Smooth muscle cell (in vitro differentiated cells): Measurements from ENCODE around the gene CEP131. TPM values are rescaled to one million over a fixed set of nuclear protein-coding genes. Genes with fewer than 3 reads are reported as not detected.

Experiments used
- DNase-seq: peaks from one replicate; lab custom pipeline; 2025; ENCODE audit not compliant: unreplicated experiment; lab: John Stamatoyannopoulos, UW
- H2AFZ ChIP-seq: fragments of 200-600 bp; sonication (generic); 2 replicates; pipeline ENCODE4 v1.6.0; 2016; ENCODE audit warnings: antibody characterized with exemption, low read depth, mild to moderate bottlenecking
- H3F3A ChIP-seq: fragments of 200-600 bp; sonication (generic); 2 replicates; pipeline ENCODE4 v1.6.0; 2017; ENCODE audit warnings: antibody characterized with exemption, low read depth
- H3K27ac ChIP-seq: fragments of 200-600 bp; sonication (generic); 2 replicates; pipeline ENCODE4 v1.5.1; 2016; ENCODE audit warnings: low read depth, mild to moderate bottlenecking
- H3K27me3 ChIP-seq: fragments of 200-600 bp; sonication (generic); 2 replicates; pipeline ENCODE4 v1.6.1; 2016; ENCODE audit warnings: low read depth, mild to moderate bottlenecking
- H3K36me3 ChIP-seq: fragments of 200-600 bp; sonication (generic); 2 replicates; pipeline ENCODE4 v1.5.1; 2016; ENCODE audit warnings: low read depth
- H3K4me1 ChIP-seq: fragments of 200-600 bp; sonication (generic); 2 replicates; pipeline ENCODE4 v1.5.1; 2016; ENCODE audit warnings: low read depth
- H3K4me2 ChIP-seq: fragments of 200-600 bp; sonication (generic); 2 replicates; pipeline ENCODE4 v1.6.0; 2016; ENCODE audit warnings: mild to moderate bottlenecking
- H3K4me3 ChIP-seq: fragments of 200-600 bp; sonication (generic); 2 replicates; pipeline ENCODE4 v1.5.1; 2016; ENCODE audit warnings: mild to moderate bottlenecking
- H3K79me2 ChIP-seq: fragments of 200-600 bp; sonication (generic); 2 replicates; pipeline ENCODE4 v1.6.0; 2016; ENCODE audit warnings: low read depth, mild to moderate bottlenecking
- H3K9ac ChIP-seq: fragments of 200-600 bp; sonication (generic); 2 replicates; pipeline ENCODE4 v1.6.0; 2016; ENCODE audit warnings: low read depth
- H3K9me3 ChIP-seq: fragments of 200-600 bp; sonication (generic); replicated peaks from 2 replicates; pipeline ENCODE4 v1.5.1; 2016; ENCODE audit warnings: low read depth
- H4K20me1 ChIP-seq: fragments of 200-600 bp; sonication (generic); 2 replicates; pipeline ENCODE4 v1.6.0; 2016; ENCODE audit warnings: low read depth
- WGBS: methylation state at CpG from one replicate; pipeline ENCODE4 v1.1.7; 2016; ENCODE audit warnings: low lambda C conversion rate; 5-methylcytosine and 5-hydroxymethylcytosine counted together
- polyA plus RNA-seq: library from polyadenylated mRNA; unstranded; fragments of >200 nt; fragmentation: Nextera tagmentation; extraction: Ambion mirVana; gene quantifications from 2 replicates; pipeline ENCODE4 v1.2.1, GENCODE V29; 2016
- total RNA-seq: library from RNA; depleted of rRNA; stranded (reverse); fragments of >200 nt; gene quantifications from 2 replicates; pipeline ENCODE4 v1.2.3, GENCODE V29; 2014
- TF ChIP-seq, protein P1 (sequence below): fragments of 200-600 bp; sonication (generic); IDR thresholded peaks from 2 replicates; pipeline ENCODE4 v1.5.1; 2017; ENCODE audit warnings: borderline replicate concordance, mild to moderate bottlenecking, antibody characterized with exemption; ENCODE audit not compliant: insufficient read depth, poor library complexity, severe bottlenecking

Gene CEP131
- total and polyA plus RNA-seq, 2 experiments from 2014 or later = 3.0 to 13.4 TPM

DNA sequence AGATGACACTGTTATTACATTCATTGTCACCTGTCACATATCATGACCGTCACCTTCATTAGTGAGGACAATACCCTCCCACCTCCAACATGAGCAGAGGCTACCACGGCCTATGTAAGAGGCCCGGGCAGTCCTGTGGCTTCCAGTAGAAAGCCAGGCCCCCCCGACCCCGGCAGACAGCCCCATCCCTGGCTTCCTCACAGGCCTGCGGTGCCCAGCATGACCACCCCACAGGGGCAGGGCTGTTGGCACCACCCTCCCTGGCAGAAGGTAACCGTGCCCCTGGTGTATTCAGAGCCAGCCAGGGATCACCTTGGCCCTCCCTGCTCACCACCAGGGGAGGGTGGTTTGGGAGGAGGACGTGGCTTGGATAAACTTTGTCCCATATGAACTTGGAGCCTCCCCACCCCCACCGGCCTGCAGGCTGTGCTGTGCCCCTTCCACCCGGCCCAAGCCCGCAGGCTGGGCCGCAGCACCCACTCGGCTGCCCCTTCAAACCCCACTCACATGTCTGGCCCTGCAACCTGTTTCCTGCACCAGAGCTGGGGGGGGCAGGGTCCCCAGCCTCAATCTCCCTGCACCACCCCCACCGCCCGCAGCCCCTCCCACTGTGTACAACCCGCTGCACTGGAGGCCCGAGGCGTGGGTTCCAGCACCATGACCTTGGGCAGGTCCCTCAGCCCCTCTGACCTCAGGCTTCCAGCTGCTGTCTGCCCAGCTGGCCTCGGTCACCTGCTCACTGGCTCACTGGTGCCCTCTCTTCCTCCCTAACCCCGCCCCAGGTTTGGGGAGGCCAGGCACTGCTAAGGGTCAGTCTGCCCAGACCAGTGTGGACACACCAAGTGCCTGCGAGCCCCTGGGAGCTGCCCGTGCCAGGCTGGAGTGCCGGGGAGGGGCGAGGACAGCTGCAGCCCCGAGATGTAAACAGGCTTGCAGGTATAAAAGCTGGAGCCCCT lies 44.4 kb downstream of the CEP131 start:
- WGBS = 90% methylated on average over 24 of the region's 25 CpGs
- Histone ChIP-seq H3K9ac (no peak overlapping the region), H3K79me2 (no peaks in the 10 kb centered on the region), H4K20me1 (no peaks in the 10 kb centered on the region), H3K9me3 (peaks cover 6% of the 10 kb centered on the region), H3K4me1 (no peaks in the 10 kb centered on the region), H3K36me3 (no peaks in the 10 kb centered on the region), H3K4me3 (no peak overlapping the region), H3F3A (no peaks in the 10 kb centered on the region), H3K27ac (no peak overlapping the region), H2AFZ (no peak overlapping the region), H3K4me2 (no peak overlapping the region), H3K27me3 (no peaks in the 10 kb centered on the region)
- no peak for DNase-seq
- TF ChIP-seq, protein P1, sequence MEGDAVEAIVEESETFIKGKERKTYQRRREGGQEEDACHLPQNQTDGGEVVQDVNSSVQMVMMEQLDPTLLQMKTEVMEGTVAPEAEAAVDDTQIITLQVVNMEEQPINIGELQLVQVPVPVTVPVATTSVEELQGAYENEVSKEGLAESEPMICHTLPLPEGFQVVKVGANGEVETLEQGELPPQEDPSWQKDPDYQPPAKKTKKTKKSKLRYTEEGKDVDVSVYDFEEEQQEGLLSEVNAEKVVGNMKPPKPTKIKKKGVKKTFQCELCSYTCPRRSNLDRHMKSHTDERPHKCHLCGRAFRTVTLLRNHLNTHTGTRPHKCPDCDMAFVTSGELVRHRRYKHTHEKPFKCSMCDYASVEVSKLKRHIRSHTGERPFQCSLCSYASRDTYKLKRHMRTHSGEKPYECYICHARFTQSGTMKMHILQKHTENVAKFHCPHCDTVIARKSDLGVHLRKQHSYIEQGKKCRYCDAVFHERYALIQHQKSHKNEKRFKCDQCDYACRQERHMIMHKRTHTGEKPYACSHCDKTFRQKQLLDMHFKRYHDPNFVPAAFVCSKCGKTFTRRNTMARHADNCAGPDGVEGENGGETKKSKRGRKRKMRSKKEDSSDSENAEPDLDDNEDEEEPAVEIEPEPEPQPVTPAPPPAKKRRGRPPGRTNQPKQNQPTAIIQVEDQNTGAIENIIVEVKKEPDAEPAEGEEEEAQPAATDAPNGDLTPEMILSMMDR = no peak

DNA sequence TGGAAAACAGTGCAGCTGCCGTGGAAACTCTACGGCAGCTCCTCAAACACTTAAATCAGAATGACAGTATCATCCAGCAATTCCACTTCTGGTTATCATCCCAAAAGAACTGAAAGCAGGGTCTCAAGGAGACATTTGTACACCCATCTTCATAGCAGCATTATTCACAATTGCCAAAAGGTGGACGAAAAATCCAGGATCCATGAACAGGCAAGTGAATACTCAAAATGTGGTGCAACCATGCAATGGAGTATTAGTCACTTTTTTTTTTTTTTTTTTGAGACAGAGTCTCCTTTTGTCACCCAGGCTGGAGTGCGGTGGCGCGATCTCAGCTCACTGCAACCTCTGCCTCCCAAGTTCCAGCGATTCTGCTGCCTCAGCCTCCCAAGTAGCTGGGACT lies 46.1 kb downstream of the CEP131 start:
- TF ChIP-seq, protein P1 = no peak
- H2AFZ ChIP-seq = no peak overlapping the region
- H3K9ac ChIP-seq = no peak overlapping the region
- peaks cover 6% of the 10 kb centered on the region for H3K9me3 ChIP-seq
- no peaks in the 10 kb centered on the region for H4K20me1 ChIP-seq
- H3K4me3 ChIP-seq = no peak overlapping the region
- H3K79me2 ChIP-seq = no peaks in the 10 kb centered on the region
- H3K27me3 ChIP-seq = no peaks in the 10 kb centered on the region
- no peak overlapping the region for H3K27ac ChIP-seq
- WGBS = 98% methylated on average over 7 of the region's 7 CpGs
- H3K4me1 ChIP-seq = no peaks in the 10 kb centered on the region
- H3K36me3 ChIP-seq = no peaks in the 10 kb centered on the region
- DNase-seq = no peak
- H3K4me2 ChIP-seq = no peak overlapping the region
- no peaks in the 10 kb centered on the region for H3F3A ChIP-seq

DNA sequence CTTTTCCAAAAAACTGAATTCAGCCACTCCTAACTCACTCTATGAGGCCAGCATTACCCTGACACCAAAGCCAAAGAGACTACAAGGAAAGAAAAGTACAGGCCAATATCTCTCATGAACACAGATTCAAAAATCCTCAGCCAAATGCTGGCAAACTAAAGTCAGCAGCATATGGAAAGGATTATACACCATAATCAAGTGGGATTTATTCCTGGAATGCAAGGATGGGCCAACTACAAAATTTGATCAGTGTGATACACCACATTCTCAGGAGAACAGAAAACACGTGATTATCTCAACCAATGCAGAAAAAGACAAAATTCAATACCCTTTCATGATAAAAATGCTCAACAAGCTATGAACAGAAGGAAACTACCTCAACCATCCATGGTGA lies 49.0 kb downstream of the CEP131 start:
- Histone ChIP-seq H3K4me1 (no peaks in the 10 kb centered on the region), H4K20me1 (no peaks in the 10 kb centered on the region), H3K4me2 (no peak overlapping the region), H3K4me3 (no peak overlapping the region), H3K9me3 (peaks cover 6% of the 10 kb centered on the region), H3K27ac (no peak overlapping the region), H3K79me2 (no peaks in the 10 kb centered on the region), H3F3A (no peaks in the 10 kb centered on the region), H3K27me3 (no peaks in the 10 kb centered on the region), H3K36me3 (no peaks in the 10 kb centered on the region), H2AFZ (no peak overlapping the region), H3K9ac (no peak overlapping the region)
- TF ChIP-seq, protein P1 = no peak
- WGBS = 67% methylated on average over 1 of the region's 1 CpG
- no peak for DNase-seq
